ENCODE results near the gene PRRT1.
A peak's percentile ranks its signal among the peaks of the same experiment; 100 is the strongest.
"Not testable (repeated sequence)": the region's sequence is repeated elsewhere in the genome, so short reads cannot be mapped to it uniquely, and the experiment has no call there.

The PRRT1 gene

DNA sequence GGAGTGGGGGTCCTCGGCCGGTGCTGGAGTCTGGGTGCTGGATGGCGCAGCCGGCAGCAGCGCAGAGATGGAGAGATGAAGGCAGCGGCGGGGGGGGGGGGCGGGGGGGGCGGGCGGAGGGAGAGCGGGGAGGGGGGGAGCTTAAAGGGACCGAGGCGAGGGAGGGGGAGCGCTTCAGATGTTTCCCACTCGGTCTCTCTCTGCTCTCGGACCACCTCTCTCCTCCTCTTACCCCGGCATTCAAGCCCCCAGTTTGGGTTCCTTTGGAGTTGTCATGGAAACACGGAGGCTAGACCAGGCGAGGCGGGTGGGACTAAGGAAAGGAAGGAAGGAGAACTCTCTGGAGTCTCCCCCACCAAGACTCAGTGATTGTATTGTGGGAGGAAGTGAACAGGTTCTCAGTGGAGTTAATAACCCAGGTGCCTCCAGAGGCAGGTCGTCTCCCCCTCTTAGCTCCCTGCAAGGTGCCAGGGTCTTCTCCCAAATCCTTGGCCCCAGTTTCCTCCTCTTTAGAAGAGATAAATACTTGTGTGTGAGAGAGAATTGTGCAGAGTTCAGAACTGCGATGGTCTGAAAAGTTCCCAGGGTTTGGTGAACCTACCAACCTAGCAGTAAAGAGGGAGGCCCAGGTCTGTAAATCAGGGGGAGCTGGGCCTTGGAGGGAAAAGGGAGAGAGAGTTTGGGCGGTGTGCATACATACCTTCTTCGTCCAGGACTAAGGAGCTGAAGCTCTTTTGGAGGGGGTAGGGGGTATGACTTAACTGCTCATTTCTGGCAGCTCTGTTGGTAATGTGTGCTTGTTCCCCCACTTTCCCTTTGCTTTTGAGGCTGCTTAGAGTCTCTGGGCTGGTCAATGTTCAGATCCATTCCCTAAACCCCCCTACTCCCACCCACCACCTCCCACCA lies at the start of gene PRRT1:
Gene PRRT1 (minus strand): TSS at position 77 of the 906 bp plus-strand sequence. CDS start 112 bp downstream, outside the sequence.
- DNase-seq, result no peak

DNA sequence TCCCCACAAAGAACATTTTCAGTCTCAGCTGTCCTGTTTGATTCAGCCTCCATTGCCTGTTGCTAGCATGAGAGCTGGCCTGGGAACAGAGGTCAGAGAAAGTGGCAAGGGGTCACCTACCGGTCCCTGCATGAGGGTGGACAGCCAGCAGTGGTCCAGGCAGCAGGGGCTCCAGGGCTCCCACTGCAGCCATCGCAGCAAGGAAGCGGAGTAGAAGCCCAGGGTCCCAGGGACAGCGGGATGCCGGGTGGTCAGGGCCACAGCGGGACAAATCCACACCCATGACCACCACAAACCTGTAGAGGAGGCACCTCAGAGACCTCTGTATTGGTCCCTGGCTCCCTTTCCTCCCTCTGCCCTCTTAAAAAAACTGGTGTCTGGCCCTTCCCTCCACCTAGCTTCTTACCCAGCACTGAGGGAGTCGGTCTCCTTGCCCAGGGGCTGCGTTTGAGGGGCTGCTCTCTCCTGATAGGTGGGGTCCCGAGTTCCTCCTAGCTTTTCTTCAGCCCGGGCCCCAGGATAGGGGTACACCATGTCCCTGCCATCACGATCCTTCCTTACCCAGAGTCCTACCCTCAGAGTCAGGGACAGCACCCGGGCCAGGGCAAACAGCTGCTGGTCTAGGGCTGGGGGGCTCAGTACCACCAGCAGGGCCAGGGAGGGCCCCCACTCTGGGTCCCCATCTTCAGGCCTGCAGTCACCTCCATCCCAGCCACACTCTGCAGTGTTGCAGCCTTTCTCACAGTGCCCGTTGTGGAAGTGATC lies 49.2 kb upstream of the PRRT1 start:
- DNase-seq, result no peak

DNA sequence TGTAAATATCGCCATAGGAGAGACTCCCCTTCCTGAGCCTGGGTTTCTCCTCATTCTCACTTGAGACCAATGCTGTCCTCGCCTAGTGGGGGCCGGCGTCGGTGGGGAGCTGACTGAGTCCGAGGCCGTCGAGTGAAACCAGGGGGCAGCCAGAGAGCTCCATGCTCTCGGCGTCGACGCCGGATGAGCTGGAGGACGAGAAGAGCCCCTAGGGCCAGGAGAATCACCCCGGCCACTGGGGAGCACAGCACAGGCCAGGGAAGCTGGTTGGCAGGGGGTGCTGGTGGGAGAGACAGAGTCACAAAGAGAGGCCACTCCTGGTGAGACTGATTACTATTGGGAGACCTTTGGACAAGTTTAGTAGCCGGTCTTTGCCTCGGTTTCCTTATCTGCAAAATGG lies 47.1 kb upstream of the PRRT1 start:
- DNase-seq, result no peak

DNA sequence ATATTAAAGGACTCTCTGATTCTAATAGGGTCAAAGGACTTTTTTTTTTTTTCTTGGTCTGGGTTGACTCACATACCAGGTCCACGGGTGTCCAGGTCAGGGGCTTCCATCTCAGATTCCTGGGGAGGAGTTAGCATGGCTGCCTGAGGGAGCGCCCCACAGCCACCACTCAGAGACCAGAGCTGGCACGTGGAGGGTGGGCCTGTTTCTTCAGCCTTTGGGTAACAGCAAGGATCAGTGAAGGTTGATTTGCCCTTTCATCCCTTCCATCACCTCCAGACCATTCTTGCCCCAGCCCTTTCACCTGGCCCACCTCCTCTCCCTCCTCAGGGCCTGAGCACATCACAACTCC lies 46.6 kb upstream of the PRRT1 start:
- DNase-seq, result no peak

DNA sequence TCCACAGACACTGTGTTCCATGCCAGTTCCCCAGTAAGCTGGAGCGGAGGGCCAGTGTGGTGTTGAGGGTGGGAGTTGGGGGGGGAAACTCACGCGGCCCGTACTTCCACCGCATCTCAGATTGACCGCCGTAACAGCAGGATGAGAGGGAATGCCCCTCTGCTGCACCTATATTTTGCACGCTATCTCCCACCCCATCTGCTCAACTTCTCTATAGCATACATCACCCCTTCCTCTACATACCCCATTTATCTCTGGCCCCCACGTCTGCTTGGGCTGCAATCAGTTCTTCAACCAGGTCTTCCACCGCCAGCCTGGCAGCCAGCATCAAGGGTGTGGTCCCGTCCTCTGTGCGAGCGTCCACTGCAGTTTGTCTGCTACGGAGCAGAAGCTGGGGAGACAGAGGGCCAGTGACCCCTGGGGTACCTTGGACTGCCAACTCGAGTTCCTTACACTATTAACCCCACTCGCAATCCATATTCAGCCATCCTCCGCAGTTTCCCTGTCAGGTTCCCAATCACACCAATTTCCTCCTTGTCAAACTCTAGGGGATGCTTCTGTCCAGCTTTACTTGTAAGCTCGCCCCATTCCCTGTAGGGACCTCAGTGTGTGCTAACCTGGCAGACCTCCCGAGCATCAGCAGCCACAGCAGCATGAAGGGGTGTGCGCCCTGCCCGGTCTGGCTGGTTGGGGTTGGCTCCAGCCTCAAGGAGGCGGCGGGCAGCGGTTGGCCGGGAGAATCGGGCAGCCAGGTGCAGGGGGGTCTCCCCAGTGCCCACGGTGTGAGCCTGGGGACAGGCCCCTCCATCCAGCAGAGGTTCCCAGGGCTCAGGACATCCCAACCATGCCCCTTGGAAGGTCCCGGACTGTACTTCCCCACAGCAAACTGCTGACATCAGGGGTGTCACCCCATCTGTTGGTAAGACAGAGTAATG lies 45.2 kb upstream of the PRRT1 start:
- no peak for DNase-seq

DNA sequence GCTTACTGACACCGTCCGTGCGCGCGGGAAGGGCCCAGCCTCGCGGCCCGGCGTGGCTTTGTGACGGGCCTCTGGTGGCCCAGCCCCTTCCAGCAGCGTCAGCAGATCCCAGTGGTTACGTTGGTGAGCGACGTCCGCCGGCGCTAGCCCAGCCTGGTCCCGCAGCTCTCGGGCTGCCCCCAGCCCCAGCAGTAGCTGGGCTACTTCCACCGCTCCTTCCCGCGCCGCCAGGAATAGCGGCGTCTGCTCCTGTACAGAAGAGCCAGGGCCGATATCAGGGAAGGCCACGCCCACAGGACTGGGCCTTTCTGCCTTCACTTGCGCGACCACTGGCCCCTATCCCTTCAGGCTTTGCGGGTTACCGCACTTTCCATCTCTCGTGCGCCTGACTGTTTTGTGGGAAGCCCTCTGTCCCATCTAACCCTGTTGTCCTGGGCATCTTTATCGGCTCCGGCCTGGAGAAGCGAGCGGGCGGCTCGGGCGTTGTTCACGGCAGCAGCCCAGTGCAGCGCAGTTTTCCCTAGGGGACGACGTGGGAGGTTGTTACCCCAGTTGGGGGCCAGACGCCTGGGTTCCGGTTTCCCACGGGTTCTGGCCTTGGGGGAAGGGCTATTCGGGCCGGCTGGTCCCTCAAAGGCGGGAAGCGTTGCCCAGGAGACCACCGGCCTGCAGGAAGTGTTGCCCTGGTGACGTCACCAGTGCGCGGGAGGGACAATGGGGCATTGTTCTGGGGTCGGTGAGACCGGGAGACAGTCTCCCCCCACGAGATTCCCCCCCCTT lies 44.4 kb upstream of the PRRT1 start:
- peak; percentile 51 for DNase-seq

DNA sequence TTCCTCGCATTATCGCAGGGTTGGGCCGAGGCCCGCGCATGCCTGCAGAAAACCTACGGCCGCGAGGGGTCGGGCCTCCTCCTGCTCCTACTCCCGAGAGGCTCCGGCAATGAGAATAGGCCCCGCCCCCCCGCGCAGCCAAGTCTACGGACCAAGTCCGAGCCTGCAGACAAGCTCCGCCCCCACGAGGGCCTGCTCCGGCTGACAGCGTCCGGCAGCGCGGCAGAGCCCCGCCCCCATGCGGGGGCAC lies 43.8 kb upstream of the PRRT1 start:
- peak; percentile 100 for DNase-seq

DNA sequence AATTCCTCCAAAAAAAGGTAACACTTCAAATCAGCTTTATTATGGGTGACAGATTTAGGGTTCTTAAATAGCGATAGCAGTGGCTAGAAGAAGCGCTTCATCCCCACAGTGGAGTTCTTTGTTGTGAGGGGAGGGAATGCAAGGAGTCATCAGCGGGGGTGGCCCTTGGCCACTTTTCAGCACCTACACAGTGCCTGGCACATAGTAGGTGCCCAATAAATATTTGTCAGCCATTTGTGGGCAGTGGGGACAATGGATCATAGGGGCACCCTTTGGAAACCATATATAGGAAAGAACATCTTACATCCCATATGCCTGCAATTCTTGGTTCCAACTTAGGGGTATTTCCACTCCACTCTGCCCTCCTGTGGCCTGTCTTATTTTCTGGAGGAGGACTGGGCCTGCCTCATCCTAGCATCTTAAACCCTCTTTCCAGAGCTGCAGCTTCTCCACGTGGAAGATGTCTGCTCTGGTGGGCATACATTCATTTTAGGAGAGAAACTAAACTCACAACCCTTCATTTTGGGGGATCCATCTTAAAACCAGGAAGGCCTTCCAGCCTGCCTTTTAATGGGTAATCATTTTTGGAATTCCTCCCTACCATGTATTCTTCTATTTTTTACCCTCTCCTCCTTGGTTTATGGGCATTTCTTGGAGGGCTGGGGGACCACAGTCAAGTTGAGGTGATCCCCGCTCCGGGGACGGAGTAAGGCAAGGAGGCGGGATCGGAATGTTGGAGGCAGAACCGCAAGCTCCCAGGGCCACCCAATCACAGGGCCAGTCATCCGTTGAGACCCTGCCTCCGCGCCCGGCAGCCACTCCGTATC lies 43.3 kb upstream of the PRRT1 start:
- DNase-seq, result no peak

DNA sequence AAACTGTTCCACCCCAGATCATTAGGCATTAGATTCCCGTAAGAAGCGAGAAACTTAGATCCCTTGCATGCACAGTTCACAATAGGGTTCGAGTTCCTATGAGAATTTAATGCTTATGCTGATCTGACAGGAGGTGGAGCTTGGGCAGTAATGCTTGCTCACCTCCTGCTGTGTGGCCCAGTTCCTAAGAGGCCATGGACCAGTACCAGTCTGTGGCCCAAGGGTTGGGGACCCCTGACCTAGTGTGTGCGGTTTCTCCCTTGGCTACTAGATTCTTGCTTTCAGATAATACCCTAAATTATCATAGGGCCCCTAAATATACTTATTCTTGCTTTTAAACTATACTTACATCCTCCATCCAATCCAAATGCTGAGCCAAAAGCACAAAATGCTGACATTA lies 42.6 kb upstream of the PRRT1 start:
- no peak for DNase-seq

DNA sequence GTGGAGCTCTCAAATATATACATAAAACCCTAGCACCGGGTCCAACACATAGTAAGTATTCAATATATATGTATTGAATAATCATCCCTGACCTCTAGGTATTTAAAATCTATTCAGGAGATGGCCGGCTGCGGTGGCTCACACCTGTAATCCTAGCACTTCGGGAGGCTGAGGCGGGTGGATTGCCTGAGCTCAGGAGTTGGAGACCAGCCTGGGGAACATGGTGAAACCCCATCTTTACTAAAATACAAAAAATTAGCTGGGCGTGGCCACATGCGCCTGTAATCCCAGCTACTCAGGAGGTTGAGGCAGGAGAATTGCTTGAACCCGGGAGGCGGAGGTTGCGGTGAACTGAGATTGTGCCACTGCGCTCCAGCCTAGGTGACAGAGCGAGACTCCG lies 41.4 kb upstream of the PRRT1 start:
- DNase-seq, result not testable (repeated sequence)

DNA sequence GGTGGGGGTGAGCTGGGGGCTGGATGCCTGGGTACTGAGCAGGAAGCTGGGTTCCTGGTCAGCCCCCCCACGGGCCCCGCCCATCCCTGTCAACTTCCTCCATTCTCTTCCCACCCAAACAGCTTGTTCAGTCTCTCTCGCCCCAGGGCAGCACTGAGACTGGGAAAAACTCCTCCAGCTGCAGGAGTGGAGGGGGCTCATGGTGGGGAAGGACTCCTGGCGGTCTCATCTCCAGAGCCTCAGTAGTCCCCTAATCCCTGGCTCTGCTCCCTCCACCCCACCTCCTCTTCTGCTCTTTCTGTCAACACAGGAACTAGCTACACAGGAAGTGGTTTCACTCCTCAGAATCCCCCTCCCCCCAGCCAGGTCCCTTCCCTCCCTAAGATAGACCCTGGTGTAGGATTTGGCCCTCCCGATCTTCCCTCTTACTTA lies 40.9 kb upstream of the PRRT1 start, which contains the start of gene GPSM3:
Gene GPSM3 (minus strand): TSS at position 36 of the 432 bp plus-strand sequence. CDS start 130 bp downstream, outside the sequence.
- peak; percentile 32 for DNase-seq

DNA sequence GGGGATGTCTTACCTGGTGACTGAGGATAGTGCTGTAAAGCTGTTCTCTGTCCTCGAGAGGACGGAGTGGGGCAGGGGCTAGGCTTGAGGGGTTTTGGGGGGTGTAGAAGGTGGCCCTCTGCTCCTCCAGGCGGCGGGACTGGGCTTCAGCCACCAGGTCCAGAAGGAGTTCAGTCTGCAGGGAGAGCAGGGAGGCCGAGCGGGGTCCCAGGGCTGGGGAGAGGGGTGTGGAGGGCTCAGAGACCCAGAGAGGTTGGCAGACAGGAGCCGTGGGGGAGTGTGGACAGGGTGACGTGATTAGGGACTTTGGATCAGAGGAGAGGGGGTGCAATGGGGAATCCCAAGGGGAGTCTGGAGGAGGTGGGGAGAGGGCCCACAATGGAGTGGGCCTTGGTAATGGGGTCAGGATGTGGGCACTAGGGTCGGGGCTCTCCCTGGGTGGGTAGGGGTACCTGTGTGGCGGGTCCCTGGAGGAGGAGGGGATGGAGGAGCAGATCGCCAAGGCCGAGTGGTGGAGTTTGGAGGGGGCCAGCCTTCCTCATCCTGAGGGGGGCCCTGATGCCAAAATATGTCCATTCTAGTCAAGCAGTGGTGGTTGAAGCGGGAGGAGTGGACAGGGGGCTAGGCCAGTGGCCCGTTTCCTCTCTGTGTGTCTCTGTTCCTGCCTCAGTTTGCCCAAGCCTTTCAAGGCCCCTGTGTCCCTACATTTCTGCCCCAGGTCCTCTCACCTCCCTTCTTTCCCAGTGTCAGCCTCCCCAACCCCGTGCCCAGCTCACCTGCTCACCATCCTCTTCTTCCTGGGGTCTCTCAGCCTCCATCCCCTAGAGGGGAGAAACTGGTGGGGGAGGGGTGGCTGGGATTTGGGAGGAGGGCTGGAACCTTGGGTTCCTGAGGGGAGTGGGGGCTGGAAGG lies 40.2 kb upstream of the PRRT1 start:
- no peak for DNase-seq

DNA sequence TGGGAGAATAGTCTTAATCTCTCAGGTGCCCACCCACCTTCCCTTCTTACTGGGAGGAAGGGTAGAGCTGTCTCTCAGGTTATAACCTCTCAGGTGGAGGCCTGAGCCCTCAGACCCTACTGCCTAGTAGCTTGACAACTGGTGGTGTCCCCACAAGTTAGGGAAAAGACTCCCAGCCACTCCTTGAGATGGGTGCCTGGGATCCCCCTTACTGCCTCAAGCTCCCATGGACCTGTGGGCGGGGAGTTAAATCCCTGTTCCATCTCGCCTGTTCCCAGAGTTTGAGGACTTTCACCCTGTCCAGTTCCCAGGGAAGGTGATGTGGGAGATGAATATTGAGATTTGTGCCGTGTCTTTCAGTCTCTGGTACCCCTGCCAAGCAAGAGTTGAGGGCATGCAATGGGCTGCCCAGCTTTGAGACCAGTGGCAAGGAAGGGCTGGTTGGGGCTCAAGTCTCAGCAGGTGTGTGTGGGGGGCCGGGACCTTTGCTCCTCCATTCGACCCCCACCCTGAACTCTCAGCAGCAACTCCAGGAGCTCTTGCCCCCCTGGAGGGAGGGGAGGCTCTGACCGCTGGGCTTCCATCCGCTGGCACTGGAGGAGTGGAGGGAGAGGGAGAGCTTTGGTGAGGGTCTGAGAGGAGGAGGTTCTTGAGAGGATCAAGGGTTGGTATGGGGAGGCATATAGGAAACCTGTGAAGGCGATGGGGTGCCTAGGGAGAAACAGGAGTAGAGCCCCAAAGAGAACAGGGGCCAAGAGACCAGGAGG lies 39.4 kb upstream of the PRRT1 start:
- DNase-seq, result no peak

DNA sequence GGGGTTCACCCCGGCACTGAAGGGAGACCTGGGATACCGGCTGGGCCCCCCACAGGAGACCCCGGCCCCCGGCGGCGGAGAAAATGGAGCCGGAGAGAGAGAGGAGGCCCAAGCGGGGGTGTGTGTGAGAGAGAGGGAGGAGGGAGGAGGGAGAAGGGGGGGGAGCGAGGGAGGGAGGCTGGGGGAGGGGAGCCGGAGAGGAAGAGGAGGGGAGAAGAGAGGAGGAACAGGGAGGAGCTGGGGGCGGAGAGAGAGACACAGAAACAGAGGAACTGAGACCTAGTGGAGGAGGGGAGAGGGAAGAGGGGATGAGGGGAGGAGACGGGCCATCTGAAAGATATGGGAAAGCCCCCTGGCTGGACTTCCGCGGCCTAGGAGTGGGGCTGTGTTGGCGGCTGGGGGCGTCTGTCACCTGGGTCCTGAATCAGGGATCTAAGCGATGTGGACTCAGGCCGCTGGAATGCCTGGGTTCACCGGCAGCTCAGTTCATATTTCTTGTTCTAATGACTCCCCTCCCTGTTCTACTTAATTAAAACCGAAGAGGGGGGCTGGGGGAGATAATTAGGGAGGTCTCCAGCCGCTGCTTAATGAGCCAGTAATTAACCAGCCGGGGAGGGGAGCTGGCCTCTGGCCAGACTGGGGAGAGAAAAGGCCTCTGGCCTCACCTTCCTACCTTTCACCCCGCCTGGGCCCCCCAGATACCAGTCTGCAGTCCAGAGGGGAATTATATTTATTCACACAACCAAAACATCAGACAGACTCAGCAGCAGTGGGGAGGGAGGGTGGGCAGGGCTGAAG lies 38.5 kb upstream of the PRRT1 start, which contains the start of gene PBX2:
Gene PBX2 (minus strand): TSS at position 149 of the 798 bp plus-strand sequence. CDS start 287 bp downstream, outside the sequence.
- peak; percentile 82 for DNase-seq

DNA sequence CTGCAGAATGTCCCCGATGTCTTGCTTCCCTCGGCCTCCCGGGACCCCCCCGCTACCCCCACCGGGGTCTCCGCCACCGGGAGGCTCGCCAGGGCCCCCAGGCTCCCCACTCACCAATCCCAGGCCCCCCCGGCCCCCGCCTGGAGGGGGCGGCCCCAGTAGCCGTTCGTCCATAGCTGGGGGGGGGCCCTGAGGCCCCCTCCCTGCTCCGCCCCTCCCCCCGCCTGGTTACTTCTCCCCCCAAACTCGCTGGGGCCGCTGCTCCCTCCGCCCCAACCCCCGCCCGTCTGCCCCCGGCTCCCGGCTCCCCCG lies 38.0 kb upstream of the PRRT1 start:
- no peak for DNase-seq

DNA sequence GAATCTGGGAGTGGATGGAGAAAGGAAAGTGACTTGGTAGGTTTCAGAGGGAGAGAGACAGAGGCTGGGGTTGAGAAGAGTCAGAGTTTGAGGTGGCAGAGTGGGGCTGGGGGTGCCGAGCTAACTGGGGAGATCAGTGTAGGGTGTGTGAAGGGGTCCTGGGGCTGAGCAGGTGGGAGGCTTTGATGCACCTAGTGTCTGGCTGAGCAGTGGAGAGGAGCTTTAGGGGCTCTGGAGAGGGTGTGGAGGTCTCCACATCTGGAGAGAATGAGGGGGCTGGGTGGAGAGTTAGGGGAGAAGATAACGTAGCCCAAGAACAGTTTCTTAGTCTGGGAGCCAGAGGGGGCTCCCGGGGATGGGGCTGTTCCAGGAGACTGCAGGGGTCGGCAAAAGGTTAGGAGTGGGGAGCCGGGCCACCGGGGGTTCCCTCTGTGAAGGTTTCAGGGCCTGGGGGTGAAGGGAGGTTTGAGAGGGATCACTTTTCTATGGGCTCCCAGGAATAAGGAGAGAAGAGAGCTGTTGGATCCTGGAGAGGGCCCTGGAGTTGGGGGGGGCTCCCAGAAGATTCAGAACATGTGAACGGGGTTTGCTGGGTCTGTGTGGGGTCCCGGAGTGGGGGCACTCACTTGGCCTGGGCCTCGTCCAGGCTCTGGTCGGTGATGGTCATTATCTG lies 37.5 kb upstream of the PRRT1 start:
- DNase-seq, result no peak

DNA sequence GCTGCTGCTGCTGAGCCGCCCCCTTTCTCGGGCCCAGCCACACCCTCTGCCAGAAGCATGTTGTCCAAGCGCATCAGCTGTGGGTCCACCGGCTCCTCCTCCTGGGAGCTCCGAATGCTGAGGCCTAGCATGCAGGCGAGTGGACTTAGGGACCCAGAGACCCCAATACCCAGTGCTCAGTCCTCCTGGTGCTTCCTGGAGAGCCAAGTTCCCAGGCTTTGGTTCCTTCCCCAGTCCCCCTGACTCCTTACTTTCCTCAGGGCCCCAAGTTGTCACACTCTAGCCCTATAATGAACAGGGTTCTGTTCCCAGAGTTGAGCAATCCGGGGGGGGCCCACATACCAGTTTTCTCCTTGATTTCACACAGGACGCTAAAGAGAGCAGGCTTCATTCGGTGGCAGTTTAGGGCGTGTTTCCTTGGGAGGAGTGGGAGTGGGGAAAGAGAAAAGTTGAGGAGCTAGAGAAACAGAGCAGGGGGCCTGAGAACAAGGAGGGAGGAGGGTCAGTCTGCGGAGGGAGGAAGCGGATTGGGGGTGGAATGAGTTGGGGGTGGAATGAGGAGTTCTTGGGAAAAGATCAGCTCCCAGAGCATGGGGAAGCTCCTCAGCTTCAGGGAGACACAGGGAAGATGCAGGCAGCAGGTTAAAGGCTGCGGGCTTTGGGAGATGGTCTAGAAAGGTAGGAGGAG lies 36.8 kb upstream of the PRRT1 start:
- DNase-seq, result no peak

All from activated naive CD4-positive, alpha-beta T cell treated with anti-CD3 and anti-CD28 coated beads, Interleukin-2, amount 50 U/mL, for 16 hours (primary cell).